CD4-positive, alpha-beta memory T cell (primary cell): ENCODE measurements around the gene SEC14L5. TPM values are rescaled to one million over a fixed set of nuclear protein-coding genes. Genes with fewer than 3 reads are reported as not detected.
A peak's percentile ranks its signal among the peaks of the same experiment; 100 is the strongest.

ENCODE experiments used
- CTCF ChIA-PET: fragments of 350-600 bp; sonication (Branson Sonifier 250); formaldehyde crosslinking; loops from one replicate; lab custom pipeline; 2021; ENCODE audit warnings: inconsistent platforms; ENCODE audit not compliant: partially characterized antibody; lab: Charles Lee
- POLR2A ChIA-PET: fragments of 350-600 bp; sonication (Branson Sonifier 250); formaldehyde crosslinking; loops from one replicate; lab custom pipeline; 2021; ENCODE audit not compliant: partially characterized antibody; lab: Charles Lee
- DNase-seq, 5 donors: peaks; one replicate each; pipeline versions ENCODE4 v3.0.0 to v3.0.0-alpha.2; 2020 to 2022; ENCODE audit warnings: mixed read lengths in 1 of 5
- H3K27ac ChIP-seq: one replicate; pipeline ENCODE4 v1.7.0; 2013; ENCODE audit warnings: low read depth, low read length
- H3K27me3 ChIP-seq: 2 replicates; pipeline ENCODE4 v1.7.0; 2013; ENCODE audit warnings: mild to moderate bottlenecking, low read length, moderate library complexity; ENCODE audit not compliant: insufficient read depth
- H3K36me3 ChIP-seq: 2 replicates; pipeline ENCODE4 v1.7.0; 2013; ENCODE audit warnings: mild to moderate bottlenecking, low read length, moderate library complexity; ENCODE audit not compliant: insufficient read depth
- H3K4me1 ChIP-seq: 2 replicates; pipeline ENCODE4 v1.7.0; 2013; ENCODE audit warnings: mild to moderate bottlenecking, low read length, moderate library complexity; ENCODE audit not compliant: insufficient read depth
- H3K4me3 ChIP-seq, 2 donors: one replicate each; pipeline ENCODE4 v1.7.0; 2013; ENCODE audit warnings: low read length in 2 of 2, mild to moderate bottlenecking in 1 of 2
- H3K9me3 ChIP-seq, 2 donors: one replicate each; pipeline ENCODE4 v1.7.0; 2013; ENCODE audit warnings: low read length in 2 of 2, control low read depth in 1 of 2; ENCODE audit not compliant: control insufficient read depth in 1 of 2
- H3K27ac Mint-ChIP-seq, 7 donors: one replicate each; pipeline ENCODE4 v1.8.0; 2020 to 2021; ENCODE audit warnings: mixed read lengths in 7 of 7, mild to moderate bottlenecking in 6 of 7, inconsistent platforms in 3 of 7, moderate library complexity in 3 of 7
- H3K27me3 Mint-ChIP-seq, 2 donors: one replicate each; pipeline ENCODE4 v1.8.0; 2020 to 2021; ENCODE audit warnings: mixed read lengths in 2 of 2
- H3K36me3 Mint-ChIP-seq, 2 donors: one replicate each; pipeline ENCODE4 v1.8.0; 2020 to 2021; ENCODE audit warnings: mixed read lengths in 2 of 2, inconsistent platforms in 1 of 2, mild to moderate bottlenecking in 1 of 2
- H3K4me1 Mint-ChIP-seq, 4 donors: one replicate each; pipeline ENCODE4 v1.8.0; 2020 to 2021; ENCODE audit warnings: mixed read lengths in 4 of 4, mild to moderate bottlenecking in 1 of 4
- H3K4me3 Mint-ChIP-seq, 8 donors: one replicate each; pipeline ENCODE4 v1.8.0; 2020 to 2021; ENCODE audit warnings: mixed read lengths in 8 of 8, mild to moderate bottlenecking in 7 of 8, moderate library complexity in 6 of 8, inconsistent platforms in 3 of 8
- H3K9me3 Mint-ChIP-seq, 8 donors: one replicate each; pipeline ENCODE4 v1.8.0; 2020 to 2021; ENCODE audit warnings: mixed read lengths in 8 of 8, mild to moderate bottlenecking in 5 of 8, inconsistent platforms in 3 of 8, moderate library complexity in 1 of 8
- intact Hi-C: fragments of 100-400 bp; cut with micrococcal nuclease; formaldehyde crosslinking; loops from one replicate; pipeline ENCODE4 v1.15.1; 2023
- polyA plus RNA-seq, 2 donors: library from polyadenylated mRNA; unstranded; fragments of 300-500 nt; fragmentation: Illumina TruSeq; gene quantifications; one replicate each; pipeline ENCODE4 v1.2.3, GENCODE V29; 2021
- total RNA-seq, 2 experiments: library from RNA; stranded (reverse); gene quantifications; one replicate each; pipeline ENCODE4 v1.2.3, GENCODE V29; 2021

Gene SEC14L5
- total and polyA plus RNA-seq, 4 experiments from 2014 or later, result not detected

GRCh38 chr16:4936991-4937781 lies 20.9 kb upstream of the SEC14L5 start, which contains the start of gene PPL:
Gene PPL, minus strand, starts transcription at chr16:4937148. Its CDS starts 103 bp downstream, at chr16:4937045.
- intact Hi-C loops, result no loop called here
- no peaks in the 10 kb centered on the region for H3K9me3 Mint-ChIP-seq
- H3K36me3 Mint-ChIP-seq, result no peaks in the 10 kb centered on the region
- no peaks in the 10 kb centered on the region for H3K36me3 ChIP-seq
- H3K27ac Mint-ChIP-seq, result no peak within 1 kb of the TSS
- no peaks in the 10 kb centered on the region for H3K9me3 ChIP-seq
- no peak for DNase-seq
- H3K4me1 ChIP-seq, result peaks cover 13% of the 10 kb centered on the region
- no peak within 1 kb of the TSS for H3K4me3 ChIP-seq
- H3K27me3 ChIP-seq, result peaks cover 16% of the 10 kb centered on the region
- CTCF ChIA-PET, result no interaction called here
- H3K27me3 Mint-ChIP-seq, result peaks cover 24 to 29% of the 10 kb centered on the region in 2 donors
- POLR2A ChIA-PET, result interaction anchor here (0.5 kb wide), 1 partner anchor 491 kb away, joined by 5 read pairs; no protein-coding TSS in a partner anchor
- peak within 1 kb of the TSS; percentile 45 to 77 (median 61) for H3K4me3 Mint-ChIP-seq
- H3K4me1 Mint-ChIP-seq, result peaks cover 1 to 11% (median 7%) of the 10 kb centered on the region in 4 donors
- no peak within 1 kb of the TSS for H3K27ac ChIP-seq

GRCh38 chr16:4937782-4938682 lies 20.1 kb upstream of the SEC14L5 start:
- no peaks in the 10 kb centered on the region for H3K36me3 Mint-ChIP-seq
- DNase-seq, result no peak
- intact Hi-C loops, result no loop called here
- H3K27ac ChIP-seq, result no peak overlapping the region
- CTCF ChIA-PET, result no interaction called here
- H3K36me3 ChIP-seq, result no peaks in the 10 kb centered on the region
- peak overlapping the region in 6 of 8 donors; percentile 43 to 70 (median 60) for H3K4me3 Mint-ChIP-seq
- H3K4me3 ChIP-seq, result no peak overlapping the region
- H3K27me3 Mint-ChIP-seq, result peaks cover 24 to 27% of the 10 kb centered on the region in 2 donors
- POLR2A ChIA-PET, result no interaction called here
- H3K27me3 ChIP-seq, result peaks cover 16% of the 10 kb centered on the region
- H3K4me1 Mint-ChIP-seq, result peaks cover 1 to 11% (median 7%) of the 10 kb centered on the region in 4 donors
- H3K9me3 Mint-ChIP-seq, result no peaks in the 10 kb centered on the region
- peaks cover 13% of the 10 kb centered on the region for H3K4me1 ChIP-seq
- H3K9me3 ChIP-seq, result no peaks in the 10 kb centered on the region
- no peak overlapping the region for H3K27ac Mint-ChIP-seq

- no peak for DNase-seq
- Mint-ChIP-seq H3K4me3 (peak overlapping the region in 1 of 8 donors; percentile 32), H3K9me3 (no peaks in the 10 kb centered on the region), H3K4me1 (peaks cover 1 to 11% (median 7%) of the 10 kb centered on the region in 4 donors), H3K27me3 (peaks cover 21 to 22% of the 10 kb centered on the region in 2 donors), H3K36me3 (no peaks in the 10 kb centered on the region), H3K27ac (no peak overlapping the region)
- no peaks in the 10 kb centered on the region for H3K9me3 ChIP-seq
- no peak overlapping the region for H3K27ac ChIP-seq
- peaks cover 16% of the 10 kb centered on the region for H3K27me3 ChIP-seq
- H3K4me3 ChIP-seq, result no peak overlapping the region
- CTCF ChIA-PET, result no interaction called here
- H3K4me1 ChIP-seq, result peaks cover 13% of the 10 kb centered on the region
- POLR2A ChIA-PET, result no interaction called here
- intact Hi-C loops, result no loop called here
- H3K36me3 ChIP-seq, result no peaks in the 10 kb centered on the region
Measured at GRCh38 chr16:4938683-4939030, 19.5 kb upstream of the SEC14L5 start.

- ChIA-PET POLR2A (no interaction called here), CTCF (no interaction called here)
- no peak overlapping the region for H3K4me3 ChIP-seq
- Mint-ChIP-seq H3K4me1 (peaks cover 1 to 11% (median 7%) of the 10 kb centered on the region in 4 donors), H3K36me3 (no peaks in the 10 kb centered on the region), H3K4me3 (no peak overlapping the region), H3K27me3 (peaks cover 14 to 16% of the 10 kb centered on the region in 2 donors), H3K27ac (no peak overlapping the region), H3K9me3 (no peaks in the 10 kb centered on the region)
- H3K4me1 ChIP-seq, result peaks cover 11% of the 10 kb centered on the region
- intact Hi-C loops, result no loop called here
- DNase-seq, result no peak
- H3K27ac ChIP-seq, result no peak overlapping the region
- no peaks in the 10 kb centered on the region for H3K36me3 ChIP-seq
- H3K27me3 ChIP-seq, result no peaks in the 10 kb centered on the region
- H3K9me3 ChIP-seq, result no peaks in the 10 kb centered on the region
Measured at GRCh38 chr16:4940719-4941118, 17.4 kb upstream of the SEC14L5 start.

- H3K36me3 ChIP-seq, result no peaks in the 10 kb centered on the region
- no peak for DNase-seq
- H3K4me1 Mint-ChIP-seq, result peaks cover 1 to 4% (median 3%) of the 10 kb centered on the region in 4 donors
- no peaks in the 10 kb centered on the region for H3K4me1 ChIP-seq
- POLR2A ChIA-PET, result no interaction called here
- H3K9me3 Mint-ChIP-seq, result no peaks in the 10 kb centered on the region
- intact Hi-C loops, result no loop called here
- peak overlapping the region in 1 of 7 donors; percentile 36 for H3K27ac Mint-ChIP-seq
- no peaks in the 10 kb centered on the region for H3K27me3 ChIP-seq
- H3K4me3 ChIP-seq, result no peak overlapping the region
- H3K27ac ChIP-seq, result no peak overlapping the region
- peaks cover 12 to 18% of the 10 kb centered on the region in 2 donors for H3K27me3 Mint-ChIP-seq
- CTCF ChIA-PET, result no interaction called here
- H3K36me3 Mint-ChIP-seq, result peaks cover 0 to 4% of the 10 kb centered on the region in 2 donors
- no peak overlapping the region for H3K4me3 Mint-ChIP-seq
- no peaks in the 10 kb centered on the region for H3K9me3 ChIP-seq
Measured at GRCh38 chr16:4942481-4942880, 15.6 kb upstream of the SEC14L5 start.

GRCh38 chr16:4944333-4945281 lies 13.5 kb upstream of the SEC14L5 start:
- Histone ChIP-seq H3K27me3 (no peaks in the 10 kb centered on the region), H3K27ac (no peak overlapping the region), H3K9me3 (no peaks in the 10 kb centered on the region), H3K36me3 (no peaks in the 10 kb centered on the region), H3K4me1 (no peaks in the 10 kb centered on the region), H3K4me3 (no peak overlapping the region)
- no peaks in the 10 kb centered on the region for H3K4me1 Mint-ChIP-seq
- CTCF ChIA-PET, result no interaction called here
- no peaks in the 10 kb centered on the region for H3K9me3 Mint-ChIP-seq
- POLR2A ChIA-PET, result no interaction called here
- peaks cover 9 to 21% of the 10 kb centered on the region in 2 donors for H3K27me3 Mint-ChIP-seq
- no peak for DNase-seq
- H3K36me3 Mint-ChIP-seq, result peaks cover 0 to 4% of the 10 kb centered on the region in 2 donors
- no peak overlapping the region for H3K4me3 Mint-ChIP-seq
- H3K27ac Mint-ChIP-seq, result no peak overlapping the region
- intact Hi-C loops, result no loop called here
